Measurements from ENCODE around the gene MFSD11.
A peak's percentile ranks its signal among the peaks of the same experiment; 100 is the strongest.
"Not testable (repeated sequence)": the region's sequence is repeated elsewhere in the genome, so short reads cannot be mapped to it uniquely, and the experiment has no call there.

The MFSD11 gene

GRCh38 chr17:76752006-76752405 is 14.1 kb downstream of the MFSD11 start:
- DNase-seq: no peak

GRCh38 chr17:76753061-76753961 is 15.4 kb downstream of the MFSD11 start:
- DNase-seq: peak; percentile 68

- no peak for DNase-seq
These were observed 17.4 kb downstream of the MFSD11 start for GRCh38 chr17:76755285-76755684.

GRCh38 chr17:76757256-76757655 is 19.3 kb downstream of the MFSD11 start:
- DNase-seq: no peak

- no peak for DNase-seq
These were observed 20.7 kb downstream of the MFSD11 start for GRCh38 chr17:76758570-76758969.

- peak; percentile 87 for DNase-seq
These were observed 35.1 kb downstream of the MFSD11 start for GRCh38 chr17:76772842-76773525.

- DNase-seq: no peak
These were observed 37.2 kb downstream of the MFSD11 start for GRCh38 chr17:76775021-76775600.

GRCh38 chr17:76781056-76781982 is 43.4 kb downstream of the MFSD11 start:
- no peak for DNase-seq

GRCh38 chr17:76783146-76783545 is 45.2 kb downstream of the MFSD11 start:
- no peak for DNase-seq

- DNase-seq: no peak
These were observed 47.0 kb downstream of the MFSD11 start for GRCh38 chr17:76784926-76785325.

GRCh38 chr17:76787866-76788265 is 49.9 kb downstream of the MFSD11 start:
- DNase-seq: not testable (repeated sequence)

- no peak for DNase-seq
These were observed 51.4 kb downstream of the MFSD11 start for GRCh38 chr17:76789235-76789788.

- DNase-seq: peak; percentile 73
These were observed 53.4 kb downstream of the MFSD11 start for GRCh38 chr17:76791053-76791980.

- DNase-seq: no peak
These were observed 54.4 kb downstream of the MFSD11 start for GRCh38 chr17:76792348-76792747.

- no peak for DNase-seq
These were observed 55.9 kb downstream of the MFSD11 start for GRCh38 chr17:76793775-76794174.

GRCh38 chr17:76796081-76796480 is 58.2 kb downstream of the MFSD11 start:
- DNase-seq: no peak

GRCh38 chr17:76797241-76797840 is 59.4 kb downstream of the MFSD11 start:
- no peak for DNase-seq

GRCh38 chr17:76801706-76802105 is 63.8 kb downstream of the MFSD11 start:
- no peak for DNase-seq

GRCh38 chr17:76805319-76805718 is 67.4 kb downstream of the MFSD11 start:
- DNase-seq: no peak

- DNase-seq: not testable (repeated sequence)
These were observed 68.2 kb downstream of the MFSD11 start for GRCh38 chr17:76806151-76806550.

GRCh38 chr17:76806767-76807166 is 68.8 kb downstream of the MFSD11 start:
- not testable (repeated sequence) for DNase-seq
